Mesenchymal stem cell (in vitro differentiated cells and primary cell): ENCODE data around the gene CEACAM20. TPM values are rescaled to one million over a fixed set of nuclear protein-coding genes. Genes with fewer than 3 reads are reported as not detected.
"Not testable (repeated sequence)": the region's sequence is repeated elsewhere in the genome, so short reads cannot be mapped to it uniquely, and the experiment has no call there.

Experiments used
- DNase-seq: peaks from one replicate; pipeline ENCODE4 v3.0.0-alpha.2; 2013
- H2AFZ ChIP-seq: one replicate; pipeline ENCODE4 v1.6.1; 2013; ENCODE audit warnings: low read depth, mild to moderate bottlenecking, control low read depth, inconsistent platforms, low read length, moderate library complexity
- H2AK5ac ChIP-seq: 2 replicates; pipeline ENCODE4 v1.6.1; 2013; ENCODE audit warnings: low read length, moderate library complexity, mild to moderate bottlenecking, inconsistent platforms; ENCODE audit not compliant: severe bottlenecking
- H2BK120ac ChIP-seq: one replicate; pipeline ENCODE4 v1.6.1; 2013; ENCODE audit warnings: low read depth, mild to moderate bottlenecking, inconsistent platforms, low read length, moderate library complexity
- H2BK12ac ChIP-seq, 2 experiments: one replicate each; pipeline ENCODE4 v1.6.1; 2013; ENCODE audit warnings: inconsistent platforms in 2 of 2, low read length in 2 of 2, mild to moderate bottlenecking in 2 of 2, moderate library complexity in 2 of 2, control low read depth in 1 of 2
- H2BK15ac ChIP-seq: one replicate; pipeline ENCODE4 v1.6.1; 2013; ENCODE audit warnings: mild to moderate bottlenecking, low read depth, inconsistent platforms; ENCODE audit not compliant: poor library complexity, severe bottlenecking
- H2BK5ac ChIP-seq: 2 replicates; pipeline ENCODE4 v1.6.1; 2013; ENCODE audit warnings: low read depth, mild to moderate bottlenecking, low read length, control low read depth, inconsistent platforms; ENCODE audit not compliant: poor library complexity, severe bottlenecking
- H3K14ac ChIP-seq, 2 experiments: one replicate each; pipeline ENCODE4 v1.6.1; 2013; ENCODE audit warnings: inconsistent platforms in 2 of 2, low read length in 2 of 2, control low read depth in 1 of 2, mild to moderate bottlenecking in 1 of 2, moderate library complexity in 1 of 2
- H3K18ac ChIP-seq, 2 experiments: one replicate each; pipeline ENCODE4 v1.6.1; 2013; ENCODE audit warnings: inconsistent platforms in 2 of 2, low read length in 2 of 2, control low read depth in 1 of 2, low read depth in 1 of 2, mild to moderate bottlenecking in 1 of 2
- H3K23ac ChIP-seq, 2 experiments: one replicate each; pipeline ENCODE4 v1.6.1; 2013; ENCODE audit warnings: inconsistent platforms in 2 of 2, low read length in 2 of 2, mild to moderate bottlenecking in 2 of 2, moderate library complexity in 2 of 2, control low read depth in 1 of 2
- H3K27ac ChIP-seq: 2 replicates; pipeline ENCODE4 v1.5.1; 2013; ENCODE audit warnings: mild to moderate bottlenecking, moderate library complexity, low read length, control low read depth, inconsistent platforms; ENCODE audit not compliant: poor library complexity, severe bottlenecking
- H3K27me3 ChIP-seq, 2 experiments: 2 replicates each; pipeline versions ENCODE4 v1.6.1 to v1.7.0; 2013; ENCODE audit warnings: low read length in 2 of 2, mild to moderate bottlenecking in 2 of 2, moderate library complexity in 2 of 2, control low read depth in 1 of 2, inconsistent platforms in 1 of 2; ENCODE audit not compliant: control insufficient read depth in 1 of 2, insufficient read depth in 1 of 2
- H3K36me3 ChIP-seq, 2 experiments: 2 replicates each; pipeline versions ENCODE4 v1.6.1 to v1.7.0; 2013; ENCODE audit warnings: low read length in 2 of 2, control low read depth in 1 of 2, inconsistent platforms in 1 of 2, low read depth in 1 of 2, mild to moderate bottlenecking in 1 of 2; ENCODE audit not compliant: insufficient read depth in 2 of 2, control insufficient read depth in 1 of 2
- H3K4ac ChIP-seq, 2 experiments: one replicate each; pipeline ENCODE4 v1.6.1; 2013; ENCODE audit warnings: inconsistent platforms in 2 of 2, low read length in 2 of 2, mild to moderate bottlenecking in 2 of 2, moderate library complexity in 2 of 2, control low read depth in 1 of 2, low read depth in 1 of 2
- H3K4me1 ChIP-seq: 2 replicates; pipeline ENCODE4 v1.6.1; 2013; ENCODE audit warnings: low read depth, low read length, control low read depth; ENCODE audit not compliant: control insufficient read depth, insufficient read depth
- H3K4me2 ChIP-seq: 2 replicates; pipeline ENCODE4 v1.6.1; 2013; ENCODE audit warnings: low read length, mild to moderate bottlenecking, inconsistent platforms; ENCODE audit not compliant: poor library complexity, severe bottlenecking
- H3K4me3 ChIP-seq, 2 experiments: 2 replicates each; pipeline versions ENCODE4 v1.5.1 to v1.7.0; 2013; ENCODE audit warnings: low read length in 2 of 2, mild to moderate bottlenecking in 2 of 2, control low read depth in 1 of 2, low read depth in 1 of 2; ENCODE audit not compliant: insufficient read depth in 1 of 2
- H3K79me1 ChIP-seq: replicated peaks from 2 replicates; pipeline ENCODE4 v1.6.1; 2013; ENCODE audit warnings: mild to moderate bottlenecking, control low read depth, low read length, inconsistent platforms; ENCODE audit not compliant: poor library complexity, severe bottlenecking
- H3K9ac ChIP-seq: 2 replicates; pipeline ENCODE4 v1.7.0; 2013; ENCODE audit warnings: mild to moderate bottlenecking, low read length, moderate library complexity
- H3K9me3 ChIP-seq: 2 replicates; pipeline ENCODE4 v1.7.0; 2013; ENCODE audit warnings: mild to moderate bottlenecking, low read length; ENCODE audit not compliant: control insufficient read depth
- H4K8ac ChIP-seq: one replicate; pipeline ENCODE4 v1.6.1; 2013; ENCODE audit warnings: inconsistent platforms, mild to moderate bottlenecking, low read length, moderate library complexity
- H4K91ac ChIP-seq: one replicate; pipeline ENCODE4 v1.6.1; 2013; ENCODE audit warnings: mild to moderate bottlenecking, low read length, inconsistent platforms
- WGBS: methylation state at CpG from one replicate; pipeline ENCODE4 v1.1.7; 2013; ENCODE audit warnings: mixed read lengths; 5-methylcytosine and 5-hydroxymethylcytosine counted together
- small RNA-seq: library from polyadenylated mRNA; stranded (forward); fragments of <200 nt; extraction: miRNeasy Mini kit (QIAGEN cat#:217004); gene quantifications from one replicate; pipeline ENCODE3, GENCODE V24; 2013; ENCODE audit warnings: low read depth

Gene CEACAM20

GRCh38 chr19:44468730-44469129 lies 60.7 kb downstream of the CEACAM20 start:
- H2BK120ac ChIP-seq, H2AFZ ChIP-seq, DNase-seq, H2BK12ac ChIP-seq, H3K4me3 ChIP-seq, H3K23ac ChIP-seq, H3K27me3 ChIP-seq, H2BK15ac ChIP-seq, H3K18ac ChIP-seq, H3K79me1 ChIP-seq, H3K4me1 ChIP-seq, H3K36me3 ChIP-seq, H4K91ac ChIP-seq, H2AK5ac ChIP-seq, H3K14ac ChIP-seq, H3K9ac ChIP-seq, H3K4me2 ChIP-seq, H3K27ac ChIP-seq, H4K8ac ChIP-seq, H3K4ac ChIP-seq, H2BK5ac ChIP-seq: not testable (repeated sequence)
- peaks cover 85% of the 10 kb centered on the region for H3K9me3 ChIP-seq
- 64% methylated on average over 4 of the region's 5 CpGs for WGBS

DNA sequence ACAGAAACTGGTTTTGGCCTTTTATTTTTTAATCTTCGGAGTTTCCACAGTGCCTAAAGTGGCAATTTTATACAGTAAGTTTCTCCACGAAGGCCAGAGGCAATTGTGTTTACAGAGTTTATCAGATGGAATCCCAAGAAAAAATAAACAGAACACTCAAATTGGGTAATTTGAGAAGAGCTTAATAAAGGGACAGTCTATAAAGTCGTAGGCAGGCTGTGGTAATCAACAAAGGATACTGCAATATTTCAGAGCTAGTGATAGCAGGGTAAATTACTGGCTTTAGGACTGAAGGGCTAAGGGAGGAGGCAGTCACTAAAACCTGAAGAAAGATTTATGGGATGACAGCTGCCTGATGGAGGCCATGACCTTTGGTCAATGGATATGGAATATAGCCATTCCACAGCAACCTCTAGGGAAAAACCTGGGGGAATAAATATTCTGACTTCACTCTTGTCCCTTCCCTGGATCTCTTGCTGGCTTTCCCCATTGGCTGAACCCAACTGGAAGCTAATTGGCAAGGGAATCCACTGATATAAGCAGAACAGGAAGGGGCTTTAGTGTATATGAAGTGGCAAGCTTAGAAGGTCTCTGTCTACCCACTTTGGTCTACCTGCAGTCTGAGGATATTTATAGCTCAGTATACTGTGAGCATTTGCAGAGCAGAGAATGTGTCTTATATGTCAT lies 66.7 kb downstream of the CEACAM20 start:
- H3K4me3 ChIP-seq, DNase-seq, H3K36me3 ChIP-seq, H2AFZ ChIP-seq, H3K79me1 ChIP-seq, H3K9ac ChIP-seq, H2AK5ac ChIP-seq, H2BK12ac ChIP-seq, H3K14ac ChIP-seq, H2BK120ac ChIP-seq, H3K27ac ChIP-seq, H3K4me1 ChIP-seq, H3K4ac ChIP-seq, H2BK15ac ChIP-seq, H3K27me3 ChIP-seq, H3K4me2 ChIP-seq, H3K23ac ChIP-seq, H4K8ac ChIP-seq, H2BK5ac ChIP-seq, H3K18ac ChIP-seq, H4K91ac ChIP-seq: not testable (repeated sequence)
- 35% methylated on average over 3 of the region's 3 CpGs for WGBS
- peaks cover 45% of the 10 kb centered on the region for H3K9me3 ChIP-seq

Small RNAs within 50 kb of the gene (small RNA-seq; reads per million reads assigned to genes)
- not detected for gene AC243964.1
